Prostate gland (tissue), 2 donors: ENCODE results near the gene ANKRD35. TPM values are rescaled to one million over a fixed set of nuclear protein-coding genes. Genes with fewer than 3 reads are reported as not detected.
"Not testable (repeated sequence)": the region's sequence is repeated elsewhere in the genome, so short reads cannot be mapped to it uniquely, and the experiment has no call there.

Experiments used
- DNase-seq: peaks from one replicate; pipeline ENCODE4 v3.0.0-alpha.2; 2019; ENCODE audit warnings: low spot score
- H3K27ac ChIP-seq, 2 donors: fragments of 200-600 bp; sonication (generic); 2 replicates each; pipeline ENCODE4 v1.5.1; 2017 to 2019
- H3K27me3 ChIP-seq: fragments of 200-600 bp; sonication (generic); replicated peaks from 2 replicates; pipeline ENCODE4 v1.5.1; 2019; ENCODE audit not compliant: insufficient read depth
- H3K36me3 ChIP-seq, 2 donors: fragments of 200-600 bp; sonication (generic); 1 replicate in 1 of 2; 2 replicates in 1 of 2; pipeline versions ENCODE4 v1.5.1 to v1.8.1; 2017 to 2019
- H3K4me1 ChIP-seq: fragments of 200-600 bp; sonication (generic); replicated peaks from 2 replicates; pipeline ENCODE4 v1.5.1; 2019
- H3K4me3 ChIP-seq, 2 donors: fragments of 200-600 bp; sonication (generic); 2 replicates each; pipeline ENCODE4 v1.5.1; 2017 to 2019
- H3K9me3 ChIP-seq: fragments of 200-600 bp; sonication (generic); 2 replicates; pipeline ENCODE4 v1.5.1; 2017
- POLR2A ChIP-seq: fragments of 450-650 bp; IDR thresholded peaks from one replicate; pipeline ENCODE4 v1.6.1; 2016; ENCODE audit warnings: antibody characterized with exemption, mild to moderate bottlenecking
- POLR2AphosphoS5 ChIP-seq: sonication (generic); formaldehyde crosslinking; IDR thresholded peaks from one replicate; pipeline ENCODE4 v1.6.1; 2017; ENCODE audit warnings: antibody characterized with exemption
- WGBS: methylation state at CpG from one replicate; pipeline ENCODE4 v1.1.5; 2018; 5-methylcytosine and 5-hydroxymethylcytosine counted together
- intact Hi-C: fragments of 100-400 bp; cut with DNase I; formaldehyde crosslinking; loops from one replicate; pipeline ENCODE4 v1.14.2; 2022
- total RNA-seq, 2 donors: library from RNA; depleted of rRNA; stranded (reverse); fragments of >200 nt; gene quantifications; one replicate each; pipeline ENCODE4 v1.1.0, GENCODE V29; 2016
- TF ChIP-seq, protein P1 (sequence below), 4 experiments: fragments of 200-600 bp in 2 of 4; fragments of 450-650 bp in 2 of 4; sonication (generic) in 2 of 4; IDR thresholded peaks; 1 replicate in 3 of 4; 2 replicates in 1 of 4; pipeline ENCODE4 v1.5.1; 2016 to 2019; ENCODE audit warnings: antibody characterized with exemption in 4 of 4, mild to moderate bottlenecking in 2 of 4, moderate library complexity in 2 of 4

ANKRD35 gene
- total RNA-seq, 2 donors from 2014 or later: 6.6 to 7.5 TPM

DNA sequence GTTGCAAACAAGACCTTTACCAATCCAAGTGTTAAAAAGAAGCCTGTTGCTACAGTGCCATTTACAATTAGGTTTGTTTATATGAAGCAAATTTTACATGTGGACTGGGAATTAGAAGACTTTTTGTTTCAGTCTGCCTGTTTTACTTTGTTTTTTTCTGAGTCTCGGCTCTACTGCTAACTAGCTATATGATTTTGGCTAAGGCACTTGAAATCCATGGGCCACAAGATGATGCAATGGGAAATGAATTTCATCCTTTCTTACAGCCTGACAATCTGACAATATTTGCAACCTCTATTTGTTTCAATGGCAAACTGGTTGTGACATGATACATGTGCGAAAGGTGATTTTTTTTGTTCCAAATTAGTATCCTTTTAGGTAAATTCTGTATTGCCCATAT, 36.6 kb upstream of the ANKRD35 start:
- no peak for DNase-seq
- TF ChIP-seq POLR2AphosphoS5 (no peak), POLR2A (no peak)
- TF ChIP-seq, protein P1, sequence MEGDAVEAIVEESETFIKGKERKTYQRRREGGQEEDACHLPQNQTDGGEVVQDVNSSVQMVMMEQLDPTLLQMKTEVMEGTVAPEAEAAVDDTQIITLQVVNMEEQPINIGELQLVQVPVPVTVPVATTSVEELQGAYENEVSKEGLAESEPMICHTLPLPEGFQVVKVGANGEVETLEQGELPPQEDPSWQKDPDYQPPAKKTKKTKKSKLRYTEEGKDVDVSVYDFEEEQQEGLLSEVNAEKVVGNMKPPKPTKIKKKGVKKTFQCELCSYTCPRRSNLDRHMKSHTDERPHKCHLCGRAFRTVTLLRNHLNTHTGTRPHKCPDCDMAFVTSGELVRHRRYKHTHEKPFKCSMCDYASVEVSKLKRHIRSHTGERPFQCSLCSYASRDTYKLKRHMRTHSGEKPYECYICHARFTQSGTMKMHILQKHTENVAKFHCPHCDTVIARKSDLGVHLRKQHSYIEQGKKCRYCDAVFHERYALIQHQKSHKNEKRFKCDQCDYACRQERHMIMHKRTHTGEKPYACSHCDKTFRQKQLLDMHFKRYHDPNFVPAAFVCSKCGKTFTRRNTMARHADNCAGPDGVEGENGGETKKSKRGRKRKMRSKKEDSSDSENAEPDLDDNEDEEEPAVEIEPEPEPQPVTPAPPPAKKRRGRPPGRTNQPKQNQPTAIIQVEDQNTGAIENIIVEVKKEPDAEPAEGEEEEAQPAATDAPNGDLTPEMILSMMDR (IDR thresholded peaks at IDR 0.05): no peak
- WGBS: 74% methylated on average over 2 of the region's 2 CpGs
- no peak overlapping the region for H3K4me3 ChIP-seq
- intact Hi-C loops: no loop called here
- no peaks in the 10 kb centered on the region for H3K9me3 ChIP-seq
- H3K27ac ChIP-seq: no peak overlapping the region
- peaks cover 3% of the 10 kb centered on the region for H3K4me1 ChIP-seq
- H3K36me3 ChIP-seq: no peaks in the 10 kb centered on the region
- no peaks in the 10 kb centered on the region for H3K27me3 ChIP-seq

DNA sequence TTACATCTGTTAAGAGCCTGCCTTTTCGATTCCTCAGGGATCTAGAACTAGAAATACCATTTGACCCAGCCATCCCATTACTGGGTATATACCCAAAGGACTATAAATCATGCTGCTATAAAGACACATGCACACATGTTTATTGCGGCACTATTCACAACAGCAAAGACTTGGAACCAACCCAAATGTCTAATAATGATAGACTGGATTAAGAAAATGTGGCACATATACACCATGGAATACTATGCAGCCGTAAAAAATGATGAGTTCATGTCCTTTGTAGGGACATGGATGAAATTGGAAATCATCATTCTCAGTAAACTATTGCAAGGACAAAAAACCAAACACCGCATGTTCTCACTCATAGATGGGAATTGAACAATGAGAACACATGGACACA, 34.6 kb upstream of the ANKRD35 start:
- H3K4me3 ChIP-seq, DNase-seq, H3K4me1 ChIP-seq, intact Hi-C loops, H3K27ac ChIP-seq, H3K36me3 ChIP-seq, H3K27me3 ChIP-seq, H3K9me3 ChIP-seq: not testable (repeated sequence)
- WGBS: 88% methylated on average over 3 of the region's 4 CpGs

DNA sequence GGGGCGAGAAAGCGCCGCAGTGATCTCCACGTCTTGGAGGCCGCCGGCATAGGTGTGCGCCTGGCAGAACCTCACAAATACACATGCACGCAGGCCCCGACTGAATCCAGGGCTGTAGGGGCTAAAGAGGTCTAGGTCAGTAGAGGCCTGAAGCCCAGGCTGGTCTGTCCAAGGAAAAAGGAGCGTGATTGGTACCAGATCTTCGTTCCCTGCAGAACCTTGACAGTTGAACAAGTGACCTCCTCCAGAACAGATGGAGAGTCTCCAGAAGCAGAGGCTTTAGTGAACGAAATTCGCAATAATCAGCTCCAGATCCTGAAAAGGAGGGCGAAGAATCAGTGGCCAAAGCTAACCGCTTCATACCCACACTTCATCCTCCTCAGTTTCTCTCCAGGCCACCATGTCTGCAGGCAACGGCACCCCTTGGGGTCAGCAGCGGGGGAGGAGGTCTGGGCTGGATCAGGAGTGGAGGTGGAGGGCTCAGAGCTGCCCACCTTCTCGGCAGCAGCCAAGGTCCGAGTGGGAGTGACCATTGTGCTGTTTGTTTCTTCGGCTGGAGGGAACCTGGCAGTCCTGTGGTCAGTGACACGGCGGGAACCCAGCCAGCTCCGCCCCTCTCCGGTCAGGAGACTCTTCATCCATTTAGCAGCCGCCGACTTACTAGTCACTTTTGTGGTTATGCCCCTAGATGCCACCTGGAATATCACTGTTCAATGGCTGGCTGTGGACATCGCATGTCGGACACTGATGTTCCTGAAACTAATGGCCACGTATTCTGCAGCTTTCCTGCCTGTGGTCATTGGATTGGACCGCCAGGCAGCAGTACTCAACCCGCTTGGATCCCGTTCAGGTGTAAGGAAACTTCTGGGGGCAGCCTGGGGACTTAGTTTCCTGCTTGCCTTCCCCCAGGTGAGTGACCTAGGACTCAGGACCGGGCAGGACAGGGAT, 33.6 kb upstream of the ANKRD35 start:
- Histone ChIP-seq H3K27ac (peak overlapping the region; percentile 80 to 89), H3K9me3 (no peaks in the 10 kb centered on the region), H3K4me3 (peak overlapping the region; percentile 64 to 94), H3K36me3 (no peaks in the 10 kb centered on the region), H3K4me1 (peaks cover 3% of the 10 kb centered on the region), H3K27me3 (no peaks in the 10 kb centered on the region)
- TF ChIP-seq POLR2AphosphoS5: peak; percentile 24
- TF ChIP-seq, protein P1 (IDR thresholded peaks at IDR 0.05): peak in 1 of 4 experiments; percentile 10
- no peak for TF ChIP-seq POLR2A
- intact Hi-C loops: loop anchor here (5.0 kb wide), 1 partner anchor 43 kb away; the partner anchor contains the start of genes ANKRD34A and POLR3GL
- WGBS: 5% methylated on average over 31 of the region's 33 CpGs
- peak; percentile 50 for DNase-seq

DNA sequence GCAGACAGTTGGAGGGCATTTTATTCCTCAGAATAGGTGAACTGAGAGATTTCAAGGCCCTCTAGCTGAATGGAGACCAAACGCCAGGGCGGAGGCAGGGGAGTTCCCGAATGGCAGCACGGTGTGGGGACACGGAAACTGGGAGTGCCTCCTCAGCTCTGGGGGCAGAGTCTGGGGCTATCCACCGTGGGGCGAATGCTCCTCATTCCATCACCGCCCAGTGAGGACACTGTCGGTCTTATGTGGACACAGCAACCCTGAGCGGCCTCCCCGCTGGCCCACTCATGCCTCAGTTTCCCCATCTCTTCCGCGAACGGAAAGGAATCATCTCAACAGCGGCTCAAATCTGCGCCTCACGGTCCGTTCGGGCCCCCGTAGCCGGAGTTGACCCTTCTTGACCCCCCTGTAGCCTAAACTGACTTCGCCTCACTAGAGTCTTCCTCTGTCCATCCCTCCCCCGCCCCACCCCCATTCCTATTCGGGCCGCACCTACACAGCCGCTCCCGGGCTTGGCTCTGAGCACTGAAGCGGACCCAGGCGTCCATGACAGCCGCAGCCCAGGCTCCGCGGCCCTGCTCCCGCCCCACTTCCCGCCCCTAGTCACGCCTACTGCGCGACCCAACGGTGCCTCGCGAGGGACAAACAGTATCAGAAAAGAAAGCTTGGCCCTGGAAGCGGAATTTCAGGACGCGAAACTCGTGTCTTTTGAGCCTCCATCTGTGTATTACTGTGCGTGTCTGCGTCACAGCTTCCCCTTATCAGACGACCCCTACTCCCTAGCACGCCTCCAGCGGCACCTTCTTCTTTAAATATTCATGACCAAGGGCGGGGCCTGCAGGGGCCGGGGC, 32.7 kb upstream of the ANKRD35 start, which contains the start of gene PEX11B:
PEX11B (minus strand) TSS at position 574 of the 848 bp plus-strand sequence; CDS start at position 545, 29 bp downstream.
- DNase-seq: peak; percentile 87
- intact Hi-C loops: loop anchor here (5.0 kb wide), 1 partner anchor 44 kb away; the partner anchor contains the start of genes ANKRD34A and POLR3GL
- peak within 1 kb of the TSS; percentile 80 to 89 for H3K27ac ChIP-seq
- no peaks in the 10 kb centered on the region for H3K36me3 ChIP-seq
- peak; percentile 44 for TF ChIP-seq POLR2A
- TF ChIP-seq POLR2AphosphoS5: peak; percentile 94
- TF ChIP-seq, protein P1 (IDR thresholded peaks at IDR 0.05): peak in 2 of 4 experiments; percentile 22 to 33
- no peaks in the 10 kb centered on the region for H3K9me3 ChIP-seq
- WGBS: 1% methylated on average over 51 of the region's 51 CpGs
- H3K4me3 ChIP-seq: peak within 1 kb of the TSS; percentile 64 to 94
- H3K4me1 ChIP-seq: peaks cover 3% of the 10 kb centered on the region
- H3K27me3 ChIP-seq: no peaks in the 10 kb centered on the region

DNA sequence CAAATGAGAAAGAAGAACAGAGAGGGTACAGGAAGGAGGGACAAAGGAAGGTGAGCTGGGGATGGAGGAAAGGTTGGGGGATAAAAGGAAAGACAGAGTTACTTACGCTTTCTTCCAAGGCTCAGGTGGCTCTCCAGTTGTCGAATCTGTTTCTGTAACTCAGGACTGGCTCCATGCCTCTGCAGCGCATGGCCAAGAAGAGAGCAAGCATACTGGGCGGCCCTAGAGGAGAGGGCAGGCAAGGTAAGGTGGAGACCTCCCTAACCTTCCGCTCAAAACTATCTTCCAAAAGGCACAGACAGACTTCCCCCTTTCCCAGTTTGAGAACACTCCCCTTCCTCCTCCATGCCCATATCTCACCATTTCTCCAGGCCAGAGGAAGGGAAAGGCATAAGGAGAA, 31.9 kb upstream of the ANKRD35 start:
- TF ChIP-seq POLR2AphosphoS5 (no peak), POLR2A (no peak)
- TF ChIP-seq, protein P1 (IDR thresholded peaks at IDR 0.05): no peak
- Histone ChIP-seq H3K36me3 (no peaks in the 10 kb centered on the region), H3K4me3 (peak overlapping the region; percentile 64 to 94), H3K4me1 (peaks cover 3% of the 10 kb centered on the region), H3K27me3 (no peaks in the 10 kb centered on the region), H3K9me3 (no peaks in the 10 kb centered on the region), H3K27ac (peak overlapping the region; percentile 80 to 89)
- DNase-seq: no peak
- WGBS: 77% methylated on average over 5 of the region's 5 CpGs
- intact Hi-C loops: loop anchor here (5.0 kb wide), 1 partner anchor 45 kb away; the partner anchor contains the start of genes ANKRD34A and POLR3GL
